HG02852 (cell line): Measurements from ENCODE around the gene USB1.

Experiments
- ATAC-seq: cut with Tn5 transposase; IDR thresholded peaks from one replicate; pipeline ENCODE4 v1.9.1; 2021; ENCODE audit warnings: mild to moderate bottlenecking, moderate library complexity; ENCODE audit not compliant: unreplicated experiment

USB1 gene

DNA sequence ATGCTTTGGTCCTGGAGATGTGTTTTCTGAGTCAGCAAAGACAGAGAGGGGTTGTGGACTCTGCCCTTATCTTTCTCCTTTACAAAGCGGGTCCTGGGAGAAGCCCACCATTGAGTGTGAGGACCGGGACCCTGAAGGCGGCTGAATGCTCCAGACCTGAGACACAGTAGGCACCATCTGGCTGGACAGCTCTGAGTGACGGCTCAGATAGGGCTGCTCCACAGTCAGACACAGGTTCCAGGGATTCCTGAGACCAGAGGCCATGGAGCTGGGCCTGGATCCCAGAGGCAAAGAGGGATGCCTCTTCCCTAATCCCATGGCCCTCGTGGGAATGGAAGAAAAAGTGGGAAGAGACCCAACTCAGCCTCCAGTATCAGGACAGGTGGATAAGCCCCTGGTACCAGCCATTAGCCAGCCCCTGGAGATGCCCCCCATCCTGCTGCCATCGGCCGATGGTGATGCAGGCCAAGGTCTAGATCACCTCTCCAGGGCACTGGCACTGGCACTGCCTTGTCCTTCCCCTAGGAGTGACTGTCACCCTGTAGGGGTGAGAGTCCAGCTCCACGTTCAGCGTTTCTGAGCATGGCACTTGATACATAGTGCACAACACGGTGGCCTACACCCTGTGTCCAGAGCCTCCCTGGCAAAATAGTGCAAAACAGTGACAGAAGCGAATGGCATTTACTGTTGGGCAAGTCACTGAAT lies 29.1 kb downstream of the USB1 start:
- no peak for ATAC-seq

DNA sequence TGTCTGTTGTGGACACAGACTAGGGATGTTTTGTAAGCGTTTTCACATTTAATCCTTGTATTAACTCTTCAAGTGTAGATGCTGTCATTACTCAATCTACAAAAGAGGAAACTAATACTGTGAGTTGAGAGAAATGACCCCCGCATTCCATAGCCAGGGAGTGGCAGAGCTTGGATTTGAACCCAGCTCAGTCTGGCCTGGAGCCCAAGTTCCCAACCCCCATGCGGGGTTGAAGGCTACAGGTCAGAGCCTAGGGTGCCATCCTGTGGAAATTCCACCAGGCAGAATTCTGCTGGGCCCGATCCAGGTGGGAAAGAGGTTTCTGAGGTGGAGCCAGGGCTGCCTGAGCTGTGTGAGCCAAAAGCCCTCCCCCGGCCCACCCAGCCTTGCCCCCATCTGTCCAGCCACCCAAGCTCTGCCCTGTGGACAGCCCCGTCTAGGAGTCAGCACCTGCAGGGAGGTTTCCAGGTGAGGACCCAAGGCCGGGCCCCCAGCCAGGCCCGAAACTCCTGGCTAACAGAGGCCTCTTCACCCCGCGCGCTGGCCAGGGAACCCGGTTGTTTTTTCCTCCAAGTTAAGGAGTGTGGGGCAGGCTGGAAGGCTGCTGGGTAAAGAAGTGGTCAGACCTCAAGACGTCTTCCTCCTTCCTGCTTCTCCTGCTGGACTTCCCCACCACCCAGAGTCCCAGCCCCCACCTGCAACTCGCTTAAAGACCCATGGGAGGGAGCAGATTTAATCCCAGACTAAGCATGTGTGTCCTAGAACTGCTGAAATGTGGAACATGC lies 30.0 kb downstream of the USB1 start:
- ATAC-seq = no peak

DNA sequence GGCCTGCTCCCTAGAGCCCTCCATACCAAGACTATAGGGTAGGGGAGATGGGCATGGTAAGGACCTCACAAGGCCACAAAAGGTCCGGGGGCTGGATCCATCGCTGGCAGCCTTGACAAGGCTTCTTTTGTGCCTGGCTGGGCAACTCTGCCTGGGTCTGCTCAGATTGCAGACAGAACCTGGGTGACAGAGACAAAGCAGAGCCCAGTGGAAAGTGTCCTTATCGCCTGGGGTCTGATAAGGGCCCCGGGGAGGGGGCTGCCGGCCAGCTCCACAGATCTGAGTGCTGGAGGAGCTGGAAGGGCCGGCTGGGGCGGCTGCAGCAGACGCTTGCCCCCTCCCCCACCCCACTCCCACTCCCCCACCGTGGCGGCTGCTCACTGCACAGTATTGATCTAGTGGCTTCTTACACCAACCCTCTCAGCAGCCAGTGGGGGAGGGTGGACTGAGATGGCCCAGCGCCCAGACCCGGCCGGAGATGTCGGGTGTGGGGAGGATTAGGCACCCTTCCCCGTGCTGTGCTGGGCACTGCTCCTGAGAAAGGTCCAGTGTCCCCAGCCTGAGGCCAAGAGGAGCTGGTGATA lies 31.6 kb downstream of the USB1 start:
- no peak for ATAC-seq

DNA sequence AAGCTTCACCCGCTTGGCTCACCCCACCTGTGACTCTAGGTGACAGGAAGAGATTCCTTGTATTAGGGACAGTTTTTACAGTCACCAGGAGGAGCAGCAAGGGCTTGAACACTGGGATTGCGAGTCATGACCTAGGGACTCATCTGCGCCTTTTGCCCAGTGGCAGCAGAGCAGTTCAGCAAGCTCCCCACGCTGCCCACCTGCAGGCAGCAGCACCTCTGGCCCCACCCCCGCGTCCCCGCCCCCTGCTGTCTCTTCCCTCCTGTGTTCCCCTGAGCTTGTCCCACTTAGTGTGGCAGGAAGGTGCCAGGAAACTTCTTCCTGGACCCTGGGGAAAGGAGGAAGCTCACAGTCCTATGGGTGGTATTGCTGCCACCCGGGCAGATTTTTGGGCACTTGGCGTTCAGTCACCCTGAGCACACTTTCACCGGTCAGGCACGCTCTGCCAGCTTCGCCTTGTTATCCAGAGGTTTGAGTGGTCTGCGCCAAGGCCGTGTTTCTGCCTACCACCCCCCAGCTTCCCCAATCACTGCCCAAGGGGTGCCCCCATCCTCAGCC lies 33.0 kb downstream of the USB1 start:
- no peak for ATAC-seq

DNA sequence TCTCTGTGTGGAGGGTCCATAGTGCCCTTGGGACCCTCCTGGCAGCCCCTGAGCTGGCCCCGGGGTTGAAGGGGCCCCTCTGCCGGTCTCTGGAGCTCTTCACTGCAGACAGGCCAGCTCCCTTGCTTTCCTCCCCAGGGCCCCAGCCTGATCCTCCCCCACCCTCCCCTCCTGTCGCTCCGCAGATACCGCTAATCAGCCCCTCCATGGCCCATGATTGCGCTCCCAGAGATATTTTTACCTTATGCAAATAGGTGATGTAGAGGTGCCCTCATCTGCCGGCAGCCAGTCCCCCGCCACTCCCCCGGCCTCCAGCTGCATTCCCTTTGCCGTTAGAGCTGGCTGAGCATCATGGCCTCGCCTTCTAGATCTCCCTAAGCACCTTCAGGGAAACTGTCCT lies 33.6 kb downstream of the USB1 start:
- no peak for ATAC-seq

DNA sequence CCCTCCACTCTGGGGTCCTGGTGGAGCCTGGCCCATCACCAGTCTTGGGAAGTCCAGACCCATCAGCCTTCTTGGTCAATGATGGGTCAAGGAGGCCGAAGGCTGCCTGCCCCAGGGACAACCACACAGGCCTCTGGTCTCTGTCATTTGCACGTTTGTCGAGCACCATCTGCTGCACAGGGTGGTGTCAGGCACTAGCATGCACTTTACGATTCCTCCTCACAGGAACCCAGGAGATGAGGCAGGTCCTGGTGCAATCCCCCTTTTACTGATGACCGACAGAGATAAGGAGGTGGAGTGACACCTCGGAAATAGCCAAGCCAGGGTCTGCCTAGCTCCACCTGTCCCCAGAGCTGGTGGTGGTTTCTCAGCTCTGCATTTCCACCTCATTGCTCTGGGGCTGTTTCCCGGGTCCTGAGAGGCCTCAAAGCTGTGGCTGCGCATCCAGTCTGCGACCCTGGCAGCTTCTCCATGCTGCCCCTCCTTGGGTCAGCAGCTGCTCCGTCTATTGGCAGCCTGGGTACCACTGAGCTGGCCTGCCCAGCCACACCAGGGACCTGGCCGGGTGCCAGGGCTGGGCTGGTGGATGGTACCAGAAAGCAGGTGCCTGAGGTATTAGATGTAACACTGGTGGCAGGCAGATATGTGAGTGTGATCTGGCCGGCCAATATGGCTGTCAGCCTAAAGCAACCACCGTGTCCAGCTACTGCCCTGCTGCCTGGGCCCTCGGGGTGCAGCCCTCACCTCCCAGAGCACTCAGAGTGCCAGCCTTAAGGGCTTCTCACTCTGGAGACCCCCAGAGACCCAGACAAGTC lies 34.4 kb downstream of the USB1 start:
- no peak for ATAC-seq

DNA sequence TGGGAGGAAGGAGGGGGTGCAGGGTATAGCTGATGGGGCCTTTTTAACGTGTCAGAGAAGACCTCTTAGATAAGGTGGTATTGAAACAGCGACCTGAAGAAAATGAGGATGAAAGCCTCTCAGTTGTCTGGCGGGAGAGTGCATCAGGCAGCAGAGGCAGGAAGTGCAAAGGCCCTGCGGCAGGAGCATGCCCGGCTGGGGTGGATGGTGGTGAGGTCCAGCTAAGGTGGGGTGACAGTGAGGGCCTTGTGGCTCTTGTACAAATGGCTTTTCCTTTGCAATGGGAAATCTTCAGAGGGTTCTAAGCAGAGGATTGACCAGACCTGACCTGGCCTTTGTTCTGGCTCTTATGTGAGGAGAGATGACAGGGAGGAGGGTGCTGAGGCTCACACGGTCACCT lies 35.7 kb downstream of the USB1 start:
- ATAC-seq = no peak

DNA sequence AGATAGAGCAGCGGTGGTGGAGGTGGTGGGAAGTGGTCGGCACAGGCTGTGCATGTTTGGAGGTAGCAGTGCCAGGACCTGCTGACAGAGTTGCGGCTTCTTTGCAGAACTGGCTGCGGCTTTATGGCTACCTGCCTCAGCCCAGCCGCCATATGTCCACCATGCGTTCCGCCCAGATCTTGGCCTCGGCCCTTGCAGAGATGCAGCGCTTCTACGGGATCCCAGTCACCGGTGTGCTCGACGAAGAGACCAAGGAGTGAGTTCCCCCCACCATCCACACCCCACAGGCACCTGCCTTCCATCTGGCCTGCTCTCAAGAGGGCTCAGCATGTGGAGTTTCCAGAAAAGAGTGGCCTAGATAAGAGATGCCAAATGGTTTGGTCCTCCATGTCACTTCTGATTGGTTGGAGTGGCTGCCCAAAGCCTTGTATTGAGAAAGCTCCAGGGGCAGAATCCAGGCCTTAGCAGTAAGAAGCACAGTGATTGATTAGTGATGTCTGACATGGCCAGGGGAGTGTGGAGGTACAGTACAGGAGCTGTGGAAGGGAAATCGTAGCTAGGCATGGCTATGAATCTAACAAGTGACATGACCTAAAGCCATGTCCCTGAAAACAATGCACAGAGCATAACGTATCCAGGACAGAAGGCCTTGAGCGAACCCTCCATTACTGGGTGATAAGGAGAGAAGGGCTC lies 36.3 kb downstream of the USB1 start:
- ATAC-seq = no peak

DNA sequence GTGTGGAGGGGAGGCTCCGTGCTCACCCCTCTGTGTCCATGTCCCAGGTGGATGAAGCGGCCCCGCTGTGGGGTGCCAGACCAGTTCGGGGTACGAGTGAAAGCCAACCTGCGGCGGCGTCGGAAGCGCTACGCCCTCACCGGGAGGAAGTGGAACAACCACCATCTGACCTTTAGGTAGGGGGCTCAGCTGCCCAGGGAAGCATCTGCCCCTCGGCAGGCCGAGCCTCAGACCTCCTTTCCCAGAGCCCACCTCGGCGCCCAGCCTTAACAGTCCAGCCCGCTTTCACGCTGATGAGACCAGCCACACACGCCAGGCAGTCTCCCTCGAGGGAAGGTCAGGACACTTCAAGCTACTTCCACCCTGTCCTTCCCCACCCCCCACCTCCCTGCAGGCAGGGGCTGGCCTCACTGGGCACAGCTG lies 37.0 kb downstream of the USB1 start:
- no peak for ATAC-seq

DNA sequence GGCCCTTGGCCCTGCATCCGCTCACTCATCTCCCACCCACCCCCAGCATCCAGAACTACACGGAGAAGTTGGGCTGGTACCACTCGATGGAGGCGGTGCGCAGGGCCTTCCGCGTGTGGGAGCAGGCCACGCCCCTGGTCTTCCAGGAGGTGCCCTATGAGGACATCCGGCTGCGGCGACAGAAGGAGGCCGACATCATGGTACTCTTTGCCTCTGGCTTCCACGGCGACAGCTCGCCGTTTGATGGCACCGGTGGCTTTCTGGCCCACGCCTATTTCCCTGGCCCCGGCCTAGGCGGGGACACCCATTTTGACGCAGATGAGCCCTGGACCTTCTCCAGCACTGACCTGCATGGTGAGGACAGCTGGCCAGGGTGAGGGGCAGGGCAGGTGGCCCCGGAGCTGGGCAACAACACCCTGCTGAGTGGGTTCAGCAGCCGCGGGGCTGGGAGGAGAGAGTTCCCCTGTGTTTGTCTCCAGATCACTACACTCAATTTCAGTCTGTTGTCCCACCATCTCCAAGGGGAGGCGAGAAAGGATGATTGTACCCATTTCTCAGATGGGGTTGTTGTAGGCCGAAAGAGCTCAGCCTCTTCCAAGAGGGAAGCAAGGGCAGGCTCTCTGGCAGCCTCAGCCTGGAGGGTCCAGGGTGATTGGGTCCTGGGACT lies 38.8 kb downstream of the USB1 start:
- ATAC-seq = no peak

DNA sequence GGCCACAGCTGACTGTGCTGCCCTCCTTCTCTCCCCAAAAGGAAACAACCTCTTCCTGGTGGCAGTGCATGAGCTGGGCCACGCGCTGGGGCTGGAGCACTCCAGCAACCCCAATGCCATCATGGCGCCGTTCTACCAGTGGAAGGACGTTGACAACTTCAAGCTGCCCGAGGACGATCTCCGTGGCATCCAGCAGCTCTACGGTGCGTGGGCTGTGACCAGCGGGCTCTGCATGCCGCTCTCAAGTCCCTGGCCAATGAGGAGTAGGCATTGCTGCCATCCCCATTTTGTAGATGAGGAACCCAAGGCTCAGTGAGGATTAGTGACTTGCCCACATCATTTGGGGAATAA lies 39.3 kb downstream of the USB1 start:
- no peak for ATAC-seq

DNA sequence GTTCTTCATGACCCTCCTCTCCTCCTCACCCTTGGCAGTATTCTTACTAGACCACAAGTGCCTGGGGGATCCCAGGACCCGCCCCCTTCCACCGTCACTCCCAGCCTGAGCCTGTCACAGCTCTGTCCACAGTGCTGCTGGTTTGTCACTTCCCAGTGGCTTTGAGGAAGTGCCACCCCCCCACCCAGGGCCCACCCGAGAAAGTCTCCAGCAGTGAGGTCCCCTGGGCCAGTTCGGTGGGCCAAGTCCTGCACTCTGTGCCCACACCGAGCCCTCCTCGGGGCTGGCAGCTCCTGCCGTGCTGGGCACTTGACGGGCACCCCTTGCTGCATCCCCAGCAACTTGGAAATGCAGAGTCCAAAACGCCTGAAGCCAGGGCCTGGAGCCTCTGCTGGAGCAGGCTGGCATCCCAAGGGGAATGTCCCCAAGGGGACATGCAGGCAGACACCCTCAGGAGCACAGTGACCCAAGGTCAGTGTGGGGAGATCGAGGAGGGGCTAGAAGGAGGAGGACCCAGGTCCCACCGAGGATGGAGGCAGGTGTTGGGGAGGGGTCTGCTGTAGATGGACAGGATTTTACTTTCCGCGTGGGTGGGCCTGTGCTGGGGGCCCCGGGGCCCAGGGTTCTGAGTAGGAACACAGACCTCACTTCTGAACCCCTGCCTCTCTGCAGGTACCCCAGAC lies 39.9 kb downstream of the USB1 start:
- no peak for ATAC-seq

DNA sequence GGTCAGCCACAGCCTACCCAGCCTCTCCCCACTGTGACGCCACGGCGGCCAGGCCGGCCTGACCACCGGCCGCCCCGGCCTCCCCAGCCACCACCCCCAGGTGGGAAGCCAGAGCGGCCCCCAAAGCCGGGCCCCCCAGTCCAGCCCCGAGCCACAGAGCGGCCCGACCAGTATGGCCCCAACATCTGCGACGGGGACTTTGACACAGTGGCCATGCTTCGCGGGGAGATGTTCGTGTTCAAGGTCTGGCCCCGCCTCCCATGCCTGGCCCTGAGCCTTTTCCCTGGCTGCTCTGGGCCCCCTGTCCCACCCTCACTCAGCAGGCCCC lies 40.4 kb downstream of the USB1 start:
- no peak for ATAC-seq

DNA sequence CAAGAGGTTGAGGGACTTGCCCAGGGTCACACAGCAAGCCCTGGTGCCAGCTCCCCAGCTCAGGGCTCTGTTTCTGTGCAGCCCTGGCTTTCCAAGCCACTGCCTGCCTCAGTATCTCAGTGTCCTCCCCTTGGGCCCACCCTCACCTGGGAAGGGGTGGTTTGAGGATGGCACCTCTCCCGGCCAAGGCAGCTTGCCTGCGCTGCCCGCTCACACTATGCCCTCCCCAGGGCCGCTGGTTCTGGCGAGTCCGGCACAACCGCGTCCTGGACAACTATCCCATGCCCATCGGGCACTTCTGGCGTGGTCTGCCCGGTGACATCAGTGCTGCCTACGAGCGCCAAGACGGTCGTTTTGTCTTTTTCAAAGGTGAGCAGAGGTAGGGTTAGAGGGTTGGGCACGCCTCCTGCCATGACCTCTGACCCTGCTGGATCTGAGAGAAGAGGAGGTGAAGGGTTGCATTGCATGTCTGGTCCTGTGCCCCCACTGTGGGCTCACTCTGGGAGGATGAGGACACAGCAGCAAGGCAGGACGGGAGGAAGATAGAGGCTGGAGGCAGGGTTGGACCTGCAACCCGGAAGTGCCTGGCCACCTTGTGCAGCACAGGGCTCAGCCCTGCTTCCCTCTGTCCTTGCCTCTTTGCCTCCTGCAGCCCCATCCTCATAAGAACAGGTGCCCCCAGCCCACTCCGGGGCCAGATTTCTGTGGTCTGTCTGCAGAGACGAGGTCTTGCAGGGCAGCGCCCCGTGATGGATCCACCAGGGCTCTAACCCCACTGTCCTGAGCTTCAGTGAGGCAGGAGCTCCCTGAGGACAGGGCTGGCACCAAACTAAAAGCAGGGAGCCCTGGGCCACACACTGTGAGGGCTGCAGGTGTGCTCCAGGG lies 41.0 kb downstream of the USB1 start:
- no peak for ATAC-seq

DNA sequence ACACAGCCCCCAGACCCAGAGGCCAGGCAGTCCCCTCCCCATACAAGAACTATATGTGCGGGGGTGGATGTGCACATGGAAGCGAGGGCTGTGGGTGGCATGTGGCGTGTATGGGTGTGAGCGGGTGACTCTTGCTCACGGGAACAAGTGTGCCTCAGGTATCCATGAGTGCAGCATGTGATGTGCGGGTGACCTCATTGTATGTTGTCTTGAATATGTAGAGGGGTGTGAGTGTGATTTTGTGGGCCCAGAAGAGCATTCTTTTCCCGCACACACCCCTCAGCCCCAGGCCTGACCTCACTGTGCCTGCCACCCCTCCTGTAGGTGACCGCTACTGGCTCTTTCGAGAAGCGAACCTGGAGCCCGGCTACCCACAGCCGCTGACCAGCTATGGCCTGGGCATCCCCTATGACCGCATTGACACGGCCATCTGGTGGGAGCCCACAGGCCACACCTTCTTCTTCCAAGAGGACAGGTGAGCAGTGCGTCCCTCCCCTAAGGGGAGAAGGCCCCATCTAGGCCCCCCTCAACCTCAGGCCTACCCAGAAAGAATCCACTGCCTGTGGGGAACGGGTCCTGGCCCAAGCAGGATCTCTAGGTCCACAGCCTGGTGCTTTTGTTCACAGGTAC lies 41.8 kb downstream of the USB1 start:
- ATAC-seq = no peak

DNA sequence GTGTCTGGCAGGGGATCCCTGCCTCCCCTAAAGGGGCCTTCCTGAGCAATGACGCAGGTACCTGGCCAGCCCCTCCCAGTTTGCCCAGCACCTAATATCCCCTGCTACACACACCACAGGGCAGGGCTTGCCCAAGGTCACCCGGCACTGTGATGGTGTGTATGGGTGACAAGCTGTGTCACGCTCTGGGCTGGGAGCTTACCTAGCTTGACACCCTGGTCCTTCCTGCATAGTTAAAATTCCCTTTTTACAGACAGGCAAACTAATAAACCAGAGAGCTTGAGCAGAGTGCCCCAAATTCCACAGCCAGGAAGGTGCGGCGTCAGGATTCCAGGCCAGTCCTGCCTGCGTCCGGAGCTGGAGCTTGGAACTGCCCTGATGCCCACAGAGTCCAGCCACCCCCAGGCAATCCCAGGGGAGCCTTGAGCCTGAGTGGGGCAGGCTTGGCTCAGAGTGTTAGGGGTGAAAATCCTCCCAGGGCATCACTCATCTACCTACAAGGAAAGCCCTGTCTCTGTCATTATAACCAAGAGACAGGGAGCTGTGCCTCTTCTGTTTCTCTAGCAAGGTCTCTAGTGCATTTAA lies 42.5 kb downstream of the USB1 start:
- no peak for ATAC-seq

DNA sequence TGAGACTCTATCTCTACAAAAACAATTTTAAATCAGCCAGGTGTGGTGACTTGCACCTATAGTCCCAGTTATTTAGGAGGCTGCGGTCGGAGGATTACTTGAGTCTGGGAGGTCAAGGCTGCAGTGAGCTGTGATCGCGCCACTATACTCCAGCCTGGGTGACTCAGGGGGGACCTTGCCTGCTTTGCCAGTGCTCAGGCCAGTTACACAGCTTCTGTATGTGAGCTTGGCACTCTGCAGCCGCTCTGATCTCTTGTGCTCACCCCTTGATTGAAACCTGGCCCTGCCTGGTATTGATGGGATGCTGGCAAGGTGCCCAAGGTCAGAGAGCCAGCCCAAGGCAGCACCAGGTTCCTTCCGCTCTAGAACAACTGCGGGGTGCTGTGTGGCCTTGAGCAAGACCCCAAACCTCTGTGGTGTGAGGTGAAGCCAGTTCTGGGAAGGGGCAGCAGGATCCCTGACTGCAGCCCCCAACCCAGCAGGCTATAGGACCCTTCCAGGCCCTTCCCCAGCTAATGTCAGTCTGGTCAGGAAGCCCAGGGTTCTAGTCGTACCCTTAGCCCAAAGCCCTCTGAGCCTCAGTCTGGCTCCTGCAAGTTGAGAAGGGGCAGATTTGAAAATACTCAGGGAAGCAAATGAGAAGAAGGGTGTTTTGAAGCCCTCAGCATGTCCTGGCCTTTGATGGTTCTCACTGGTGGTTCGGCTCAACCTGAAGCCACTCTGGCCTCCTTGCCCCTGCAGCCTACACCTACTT lies 43.2 kb downstream of the USB1 start:
- no peak for ATAC-seq
